ENCODE results near the gene PDK3. TPM values are rescaled to one million over a fixed set of nuclear protein-coding genes. Genes with fewer than 3 reads are reported as not detected.

The PDK3 gene
- total RNA-seq, result 10 to 100 TPM; 17.4 to 29.4 (median 28.5) TPM
- 10 to 100 TPM; 40.0 to 44.1 TPM for polyA plus RNA-seq
- total RNA-seq, result 61.2 reads per million, percentile 75 among the genes with 10 or more reads in this experiment

DNA sequence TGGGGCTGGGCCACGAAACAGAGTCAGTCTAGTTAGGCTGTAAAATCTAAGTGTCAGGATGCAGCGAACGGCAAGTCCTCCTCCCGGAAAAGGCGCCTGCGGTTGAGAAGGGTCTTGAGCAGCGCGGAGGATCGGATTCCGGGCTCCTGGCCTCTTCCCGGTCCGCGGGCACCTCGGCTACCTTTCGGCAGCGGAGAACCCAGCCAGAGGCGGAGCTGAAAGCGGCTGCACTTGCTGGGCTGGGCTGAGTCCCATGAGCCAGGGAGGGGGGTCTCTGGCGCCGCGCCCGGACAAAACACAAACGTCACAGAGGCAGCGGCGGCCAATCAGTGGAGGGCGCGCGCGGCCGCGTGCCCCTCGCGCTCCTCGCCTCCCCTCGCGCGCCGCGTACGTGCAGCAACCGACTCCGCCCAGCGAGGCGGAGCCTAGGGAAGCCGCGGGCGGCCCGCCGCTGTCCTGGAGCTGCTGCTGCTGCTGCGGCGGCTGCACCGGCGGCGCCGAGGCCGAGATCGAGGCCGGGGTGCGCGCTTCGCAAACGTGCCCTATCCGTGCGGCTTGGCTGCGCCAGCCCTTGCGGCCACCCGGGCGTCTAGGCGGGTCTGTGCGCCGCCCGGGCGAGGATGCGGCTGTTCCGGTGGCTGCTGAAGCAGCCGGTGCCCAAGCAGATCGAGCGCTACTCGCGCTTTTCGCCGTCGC is at the start of gene PDK3:
Gene PDK3, plus strand, starts transcription at position 451 of the 696 bp plus-strand sequence. Its CDS starts 170 bp downstream, at position 621.
- DNase-seq (peak; percentile 81 to 92 (median 89)), ATAC-seq (peak; percentile 98)
- CTCF ChIA-PET, result interaction anchor here (1.2 to 2.5 kb wide), 3 partner anchors 14 to 37 kb away, joined by 3 to 11 read pairs (median 3); no protein-coding TSS in a partner anchor
- H3K4me1 ChIP-seq (ENCODE audit: control insufficient read depth in 2 of 2, insufficient read depth in 2 of 2, low read length in 2 of 2), result peaks cover 14 to 24% of the 10 kb centered on the region in 2 donors
- peak within 1 kb of the TSS; percentile 70 for H3K4me3 ChIP-seq (ENCODE audit: low read length)
- H3K27ac Mint-ChIP-seq, result peak within 1 kb of the TSS; percentile 77 to 97 (median 93)
- H3K9me3 Mint-ChIP-seq, result no peaks in the 10 kb centered on the region
- H3K9me3 ChIP-seq (ENCODE audit: control insufficient read depth in 2 of 3, low read length in 3 of 3), result no peaks in the 10 kb centered on the region
- peak within 1 kb of the TSS; percentile 92 for H3K27ac ChIP-seq (ENCODE audit: low read depth, low read length)
- no peaks in the 10 kb centered on the region for H3K27me3 Mint-ChIP-seq
- H3K36me3 ChIP-seq (ENCODE audit: control insufficient read depth in 2 of 3, insufficient read depth in 3 of 3, low read length in 3 of 3), result no peaks in the 10 kb centered on the region
- intact Hi-C loops (cut with micrococcal nuclease), result loop anchor here (1.0 to 5.0 kb wide), 10 partner anchors 15 to 798 kb away; partner anchors contain the start of genes APOO (in 1 of the 2), CXorf58 (in 1 of the 2), EIF2S3 (in 1 of the 2) and POLA1 (in 1 of the 2)
- POLR2A ChIA-PET, result interaction anchor here (1.2 to 8.4 kb wide), 5 partner anchors 14 to 69 kb away, joined by 3 to 110 read pairs (median 7); no protein-coding TSS in a partner anchor
- peaks cover 7 to 37% (median 33%) of the 10 kb centered on the region in 7 donors for H3K4me1 Mint-ChIP-seq
- H3K4me3 Mint-ChIP-seq, result peak within 1 kb of the TSS; percentile 48 to 90 (median 85)
- no peaks in the 10 kb centered on the region for H3K27me3 ChIP-seq (ENCODE audit: control insufficient read depth in 2 of 2, insufficient read depth in 2 of 2, low read length in 2 of 2)
- no peaks in the 10 kb centered on the region for H3K36me3 Mint-ChIP-seq

DNA sequence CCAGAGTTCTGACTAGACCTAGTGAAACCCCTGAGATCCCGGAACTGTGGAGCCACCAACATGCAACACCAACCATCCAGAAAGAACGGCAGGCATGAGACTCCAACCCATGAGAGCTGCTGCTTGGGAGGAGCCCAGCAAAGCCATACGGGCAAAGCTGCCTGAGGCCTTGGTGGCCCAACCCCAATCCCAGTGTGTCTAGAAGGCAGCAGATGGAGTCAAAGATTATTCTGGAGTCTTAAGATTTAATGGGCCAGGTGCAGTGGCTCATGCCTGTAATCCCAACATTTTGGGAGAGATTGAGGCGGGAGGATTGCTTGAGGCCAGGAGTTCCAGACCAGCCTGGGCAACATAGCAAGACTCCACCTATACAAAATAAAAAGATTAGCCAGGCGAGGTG is 49.2 kb upstream of the PDK3 start:
- Mint-ChIP-seq H3K4me3 (no peak overlapping the region), H3K36me3 (no peaks in the 10 kb centered on the region), H3K27me3 (no peaks in the 10 kb centered on the region), H3K9me3 (peaks cover 0 to 2% (median 0%) of the 10 kb centered on the region in 11 donors), H3K27ac (no peak overlapping the region), H3K4me1 (peaks cover 0 to 4% (median 0%) of the 10 kb centered on the region in 7 donors)
- H3K4me3 ChIP-seq (ENCODE audit: low read length), result no peak overlapping the region
- no peak overlapping the region for H3K27ac ChIP-seq (ENCODE audit: low read depth, low read length)
- ATAC-seq (no peak), DNase-seq (no peak)
- no peaks in the 10 kb centered on the region for H3K36me3 ChIP-seq (ENCODE audit: control insufficient read depth in 2 of 3, insufficient read depth in 3 of 3, low read length in 3 of 3)
- POLR2A ChIA-PET, result no interaction called here
- intact Hi-C loops (cut with micrococcal nuclease), result no loop called here
- H3K4me1 ChIP-seq (ENCODE audit: control insufficient read depth in 2 of 2, insufficient read depth in 2 of 2, low read length in 2 of 2), result no peaks in the 10 kb centered on the region
- CTCF ChIA-PET, result interaction anchor here (1.0 kb wide), 1 partner anchor 17 kb away, joined by 3 read pairs; no protein-coding TSS in a partner anchor
- no peaks in the 10 kb centered on the region for H3K9me3 ChIP-seq (ENCODE audit: control insufficient read depth in 2 of 3, low read length in 3 of 3)
- H3K27me3 ChIP-seq (ENCODE audit: control insufficient read depth in 2 of 2, insufficient read depth in 2 of 2, low read length in 2 of 2), result no peaks in the 10 kb centered on the region

DNA sequence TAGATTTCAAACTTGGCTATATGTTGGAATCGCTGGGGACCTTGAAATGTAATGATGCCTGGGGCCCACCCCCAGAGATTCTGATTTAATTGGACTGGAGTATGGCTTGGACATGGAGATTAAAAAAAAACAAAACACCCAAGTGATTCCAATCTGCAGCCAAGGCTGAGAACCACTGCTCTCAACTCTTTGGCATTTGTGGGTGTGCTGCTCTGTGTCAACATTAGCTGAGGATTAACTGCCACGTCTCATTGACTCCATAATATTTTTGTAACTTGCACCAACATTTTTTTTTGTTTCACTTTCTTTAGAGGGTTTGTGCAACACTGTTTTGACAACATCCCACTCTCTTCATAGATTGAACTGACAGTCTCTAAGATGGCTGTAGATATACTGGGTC is 41.1 kb upstream of the PDK3 start:
- DNase-seq (no peak), ATAC-seq (no peak)
- POLR2A ChIA-PET, result no interaction called here
- Mint-ChIP-seq H3K27me3 (no peaks in the 10 kb centered on the region), H3K4me3 (no peak overlapping the region), H3K36me3 (no peaks in the 10 kb centered on the region), H3K9me3 (peaks cover 0 to 4% (median 0%) of the 10 kb centered on the region in 11 donors), H3K27ac (no peak overlapping the region), H3K4me1 (peaks cover 0 to 14% (median 9%) of the 10 kb centered on the region in 7 donors)
- Histone ChIP-seq H3K9me3 (ENCODE audit: control insufficient read depth in 2 of 3, low read length in 3 of 3) (no peaks in the 10 kb centered on the region), H3K36me3 (ENCODE audit: control insufficient read depth in 2 of 3, insufficient read depth in 3 of 3, low read length in 3 of 3) (no peaks in the 10 kb centered on the region), H3K27me3 (ENCODE audit: control insufficient read depth in 2 of 2, insufficient read depth in 2 of 2, low read length in 2 of 2) (no peaks in the 10 kb centered on the region), H3K4me3 (ENCODE audit: low read length) (no peak overlapping the region), H3K4me1 (ENCODE audit: control insufficient read depth in 2 of 2, insufficient read depth in 2 of 2, low read length in 2 of 2) (no peaks in the 10 kb centered on the region), H3K27ac (ENCODE audit: low read depth, low read length) (no peak overlapping the region)
- CTCF ChIA-PET, result no interaction called here
- intact Hi-C loops (cut with micrococcal nuclease), result no loop called here

DNA sequence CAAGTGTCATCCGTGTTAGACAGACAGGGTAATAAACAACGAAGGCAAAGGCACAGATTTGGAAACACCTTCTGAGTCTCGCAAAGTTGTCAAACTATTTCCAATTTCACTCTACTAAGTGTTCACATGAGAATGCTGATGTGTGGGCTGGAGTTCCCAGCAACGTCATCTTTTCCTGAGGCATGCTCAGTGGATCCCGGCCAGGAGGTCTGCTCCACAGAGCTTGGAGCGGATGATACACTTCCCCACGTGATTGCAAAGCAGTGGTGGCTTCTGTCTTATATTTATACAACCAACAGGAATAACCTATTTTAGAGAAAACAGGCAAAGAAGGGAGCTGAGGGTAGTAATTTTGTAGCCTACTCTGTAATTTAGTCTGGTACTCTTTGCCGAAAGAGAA is 40.1 kb upstream of the PDK3 start:
- Mint-ChIP-seq H3K9me3 (peaks cover 0 to 4% (median 0%) of the 10 kb centered on the region in 11 donors), H3K4me1 (peaks cover 0 to 14% (median 9%) of the 10 kb centered on the region in 7 donors), H3K27ac (no peak overlapping the region), H3K36me3 (no peaks in the 10 kb centered on the region), H3K27me3 (no peaks in the 10 kb centered on the region), H3K4me3 (no peak overlapping the region)
- DNase-seq, result no peak
- ATAC-seq, result no peak
- Histone ChIP-seq H3K27ac (ENCODE audit: low read depth, low read length) (no peak overlapping the region), H3K27me3 (ENCODE audit: control insufficient read depth in 2 of 2, insufficient read depth in 2 of 2, low read length in 2 of 2) (no peaks in the 10 kb centered on the region), H3K4me1 (ENCODE audit: control insufficient read depth in 2 of 2, insufficient read depth in 2 of 2, low read length in 2 of 2) (no peaks in the 10 kb centered on the region), H3K36me3 (ENCODE audit: control insufficient read depth in 2 of 3, insufficient read depth in 3 of 3, low read length in 3 of 3) (no peaks in the 10 kb centered on the region), H3K4me3 (ENCODE audit: low read length) (no peak overlapping the region), H3K9me3 (ENCODE audit: control insufficient read depth in 2 of 3, low read length in 3 of 3) (no peaks in the 10 kb centered on the region)
- intact Hi-C loops (cut with micrococcal nuclease), result no loop called here
- POLR2A ChIA-PET, result no interaction called here
- CTCF ChIA-PET, result no interaction called here

DNA sequence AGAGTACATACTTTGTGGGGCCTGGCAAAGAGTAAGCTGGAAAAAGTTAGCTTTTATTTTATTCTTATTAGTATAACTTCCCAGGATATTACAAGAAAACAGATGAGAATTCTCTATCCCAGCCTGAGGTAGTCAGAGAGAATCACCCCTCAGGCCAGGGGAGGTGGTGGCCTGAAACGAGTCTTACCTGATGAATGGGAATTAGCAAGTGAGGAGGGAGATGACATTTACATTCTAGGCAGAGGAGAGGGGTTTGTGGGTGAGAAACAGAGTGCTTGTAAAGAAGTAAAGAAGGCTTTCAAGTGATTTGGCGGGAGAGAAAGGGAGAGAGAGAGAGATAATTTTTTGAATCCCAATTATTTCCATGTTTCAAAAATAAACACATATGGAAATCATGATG is 39.3 kb upstream of the PDK3 start:
- Mint-ChIP-seq H3K4me1 (peaks cover 0 to 14% (median 9%) of the 10 kb centered on the region in 7 donors), H3K9me3 (peaks cover 0 to 4% (median 0%) of the 10 kb centered on the region in 11 donors), H3K27ac (peak overlapping the region in 1 of 9 donors; percentile 74), H3K27me3 (no peaks in the 10 kb centered on the region), H3K4me3 (no peak overlapping the region), H3K36me3 (no peaks in the 10 kb centered on the region)
- H3K27ac ChIP-seq (ENCODE audit: low read depth, low read length), result no peak overlapping the region
- no peaks in the 10 kb centered on the region for H3K4me1 ChIP-seq (ENCODE audit: control insufficient read depth in 2 of 2, insufficient read depth in 2 of 2, low read length in 2 of 2)
- POLR2A ChIA-PET, result no interaction called here
- no peaks in the 10 kb centered on the region for H3K9me3 ChIP-seq (ENCODE audit: control insufficient read depth in 2 of 3, low read length in 3 of 3)
- CTCF ChIA-PET, result no interaction called here
- ATAC-seq (no peak), DNase-seq (no peak)
- no peaks in the 10 kb centered on the region for H3K36me3 ChIP-seq (ENCODE audit: control insufficient read depth in 2 of 3, insufficient read depth in 3 of 3, low read length in 3 of 3)
- H3K27me3 ChIP-seq (ENCODE audit: control insufficient read depth in 2 of 2, insufficient read depth in 2 of 2, low read length in 2 of 2), result no peaks in the 10 kb centered on the region
- intact Hi-C loops (cut with micrococcal nuclease), result no loop called here
- no peak overlapping the region for H3K4me3 ChIP-seq (ENCODE audit: low read length)

DNA sequence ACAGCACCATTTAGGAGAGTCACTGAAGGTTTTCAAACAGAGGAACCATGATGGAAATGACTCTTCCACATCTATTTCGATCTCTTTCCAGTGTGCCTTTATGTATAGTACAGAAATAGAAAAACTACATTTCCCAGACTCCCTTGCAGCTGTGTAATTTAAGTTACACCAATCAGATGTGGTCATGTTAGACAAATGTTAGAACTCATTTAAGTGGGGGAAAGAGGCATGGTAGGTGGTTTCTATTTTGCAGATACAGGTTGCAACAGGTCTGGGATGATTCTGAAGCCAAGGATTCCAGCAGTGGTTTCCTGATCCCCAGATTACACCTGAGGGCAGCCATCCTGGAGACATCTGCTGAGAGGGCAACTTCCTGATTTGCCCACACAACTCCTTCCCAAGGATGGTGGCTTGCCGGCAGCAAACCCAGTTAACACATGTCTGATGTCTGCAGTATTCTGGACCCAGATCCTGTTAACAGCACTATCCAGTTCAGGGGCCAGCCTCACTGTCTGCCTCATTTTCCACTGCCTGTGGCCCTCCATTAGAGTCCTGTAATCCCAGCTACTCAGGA is 38.7 kb upstream of the PDK3 start:
- H3K27ac Mint-ChIP-seq, result peak overlapping the region in 1 of 9 donors; percentile 32
- peak overlapping the region in 4 of 10 donors; percentile 3 to 31 (median 11) for H3K4me3 Mint-ChIP-seq
- H3K27me3 Mint-ChIP-seq, result no peaks in the 10 kb centered on the region
- ATAC-seq, result peak; percentile 48
- ChIA-PET CTCF (no interaction called here), POLR2A (interaction anchor here (0.5 to 1.7 kb wide), 2 partner anchors 67 to 268 kb away, joined by 4 to 5 read pairs; no protein-coding TSS in a partner anchor)
- Histone ChIP-seq H3K36me3 (ENCODE audit: control insufficient read depth in 2 of 3, insufficient read depth in 3 of 3, low read length in 3 of 3) (no peaks in the 10 kb centered on the region), H3K27me3 (ENCODE audit: control insufficient read depth in 2 of 2, insufficient read depth in 2 of 2, low read length in 2 of 2) (no peaks in the 10 kb centered on the region), H3K27ac (ENCODE audit: low read depth, low read length) (no peak overlapping the region), H3K9me3 (ENCODE audit: control insufficient read depth in 2 of 3, low read length in 3 of 3) (no peaks in the 10 kb centered on the region), H3K4me1 (ENCODE audit: control insufficient read depth in 2 of 2, insufficient read depth in 2 of 2, low read length in 2 of 2) (no peaks in the 10 kb centered on the region), H3K4me3 (ENCODE audit: low read length) (no peak overlapping the region)
- intact Hi-C loops (cut with micrococcal nuclease), result no loop called here
- no peaks in the 10 kb centered on the region for H3K36me3 Mint-ChIP-seq
- no peaks in the 10 kb centered on the region for H3K9me3 Mint-ChIP-seq
- DNase-seq, result peak in 6 of 9 donors; percentile 9 to 40 (median 18)
- H3K4me1 Mint-ChIP-seq, result peaks cover 0 to 14% (median 9%) of the 10 kb centered on the region in 7 donors

All from naive thymus-derived CD4-positive, alpha-beta T cell (primary cell).